SK-N-SH treated with all-trans-retinoic acid at 6 μM for 48 hours (cell line): Measurements from ENCODE around the gene SFMBT2.

Experiments
- ATAC-seq: fragments of 200-7000 bp; cut with Tn5 transposase; 3 replicates; pipeline ENCODE4 v1.9.1; 2020; ENCODE audit warnings: mild to moderate bottlenecking, moderate library complexity
- ARNTL ChIP-seq: fragments of 450-650 bp; formaldehyde crosslinking; IDR thresholded peaks from 2 replicates; pipeline ENCODE4 v1.5.0; 2020; ENCODE audit warnings: low read depth, mild to moderate bottlenecking, moderate library complexity, borderline replicate concordance
- BACH2 ChIP-seq: fragments of 250-450 bp; sonication (Bioruptor Pico); IDR thresholded peaks from 2 replicates; pipeline ENCODE4 v1.9.0; 2021; ENCODE audit warnings: mild to moderate bottlenecking, borderline replicate concordance
- CREB5 ChIP-seq: fragments of 250-450 bp; sonication (Bioruptor Pico); IDR thresholded peaks from 2 replicates; pipeline ENCODE4 v1.5.1; 2020; ENCODE audit warnings: low read depth, mild to moderate bottlenecking, moderate library complexity
- ESRRG ChIP-seq: fragments of 250-450 bp; sonication (Bioruptor Pico); IDR thresholded peaks from 2 replicates; pipeline ENCODE4 v1.6.1; 2021; ENCODE audit warnings: mild to moderate bottlenecking
- GLIS3 ChIP-seq: fragments of 250-450 bp; sonication (Bioruptor Pico); IDR thresholded peaks from 2 replicates; pipeline ENCODE4 v1.5.0; 2020; ENCODE audit warnings: mild to moderate bottlenecking, moderate library complexity
- ISL1 ChIP-seq: fragments of 250-450 bp; sonication (Bioruptor Pico); IDR thresholded peaks from 2 replicates; pipeline ENCODE4 v2.1.2; 2022; ENCODE audit warnings: mild to moderate bottlenecking, moderate library complexity
- POU6F1 ChIP-seq: fragments of 250-450 bp; sonication (Bioruptor Pico); IDR thresholded peaks from 2 replicates; pipeline ENCODE4 v1.8.0; 2021; ENCODE audit warnings: low read depth, mild to moderate bottlenecking, moderate library complexity, borderline replicate concordance
- PPARA ChIP-seq: fragments of 250-450 bp; sonication (Bioruptor Pico); IDR thresholded peaks from 2 replicates; pipeline ENCODE4 v1.5.0; 2020; ENCODE audit warnings: mild to moderate bottlenecking, borderline replicate concordance
- SNAI2 ChIP-seq: fragments of 250-450 bp; sonication (Bioruptor Pico); IDR thresholded peaks from 2 replicates; pipeline ENCODE4 v1.5.0; 2020; ENCODE audit warnings: mild to moderate bottlenecking, moderate library complexity
- TCF4 ChIP-seq: fragments of 250-450 bp; sonication (Bioruptor Pico); IDR thresholded peaks from 2 replicates; pipeline ENCODE4 v1.8.0; 2021; ENCODE audit warnings: mild to moderate bottlenecking, moderate library complexity, borderline replicate concordance
- TOX ChIP-seq: fragments of 250-450 bp; sonication (Bioruptor Pico); IDR thresholded peaks from 2 replicates; pipeline ENCODE4 v1.8.0; 2021; ENCODE audit warnings: mild to moderate bottlenecking, moderate library complexity, borderline replicate concordance
- TSHZ2 ChIP-seq: fragments of 250-450 bp; sonication (Bioruptor Pico); IDR thresholded peaks from 2 replicates; pipeline ENCODE4 v1.5.0; 2020; ENCODE audit warnings: mild to moderate bottlenecking, moderate library complexity
- ZC3H10 ChIP-seq: fragments of 250-450 bp; sonication (Bioruptor Pico); IDR thresholded peaks from 2 replicates; pipeline ENCODE4 v1.5.1; 2021; ENCODE audit warnings: mild to moderate bottlenecking, moderate library complexity
- ZFP3 ChIP-seq: fragments of 250-450 bp; sonication (Bioruptor Pico); IDR thresholded peaks from 2 replicates; pipeline ENCODE4 v1.5.0; 2020; ENCODE audit warnings: mild to moderate bottlenecking, moderate library complexity
- ZFP30 ChIP-seq: fragments of 450-650 bp; formaldehyde crosslinking; IDR thresholded peaks from 2 replicates; pipeline ENCODE4 v1.5.0; 2022; ENCODE audit warnings: mild to moderate bottlenecking, moderate library complexity
- ZNF70 ChIP-seq: fragments of 450-650 bp; formaldehyde crosslinking; IDR thresholded peaks from 2 replicates; pipeline ENCODE4 v1.5.0; 2020; ENCODE audit warnings: mild to moderate bottlenecking, moderate library complexity
- ZNF8 ChIP-seq: fragments of 450-650 bp; formaldehyde crosslinking; IDR thresholded peaks from 2 replicates; pipeline ENCODE4 v1.5.0; 2020; ENCODE audit warnings: mild to moderate bottlenecking, moderate library complexity
- TF ChIP-seq, protein P1 (sequence below): fragments of 250-450 bp; sonication (Bioruptor Pico); IDR thresholded peaks from 2 replicates; pipeline ENCODE4 v1.8.0; 2020; ENCODE audit warnings: mild to moderate bottlenecking, moderate library complexity, borderline replicate concordance
- TF ChIP-seq, protein P2 (sequence below): fragments of 250-450 bp; sonication (Bioruptor Pico); IDR thresholded peaks from 2 replicates; pipeline ENCODE4 v1.5.1; 2021; ENCODE audit warnings: mild to moderate bottlenecking, moderate library complexity

Gene SFMBT2

DNA sequence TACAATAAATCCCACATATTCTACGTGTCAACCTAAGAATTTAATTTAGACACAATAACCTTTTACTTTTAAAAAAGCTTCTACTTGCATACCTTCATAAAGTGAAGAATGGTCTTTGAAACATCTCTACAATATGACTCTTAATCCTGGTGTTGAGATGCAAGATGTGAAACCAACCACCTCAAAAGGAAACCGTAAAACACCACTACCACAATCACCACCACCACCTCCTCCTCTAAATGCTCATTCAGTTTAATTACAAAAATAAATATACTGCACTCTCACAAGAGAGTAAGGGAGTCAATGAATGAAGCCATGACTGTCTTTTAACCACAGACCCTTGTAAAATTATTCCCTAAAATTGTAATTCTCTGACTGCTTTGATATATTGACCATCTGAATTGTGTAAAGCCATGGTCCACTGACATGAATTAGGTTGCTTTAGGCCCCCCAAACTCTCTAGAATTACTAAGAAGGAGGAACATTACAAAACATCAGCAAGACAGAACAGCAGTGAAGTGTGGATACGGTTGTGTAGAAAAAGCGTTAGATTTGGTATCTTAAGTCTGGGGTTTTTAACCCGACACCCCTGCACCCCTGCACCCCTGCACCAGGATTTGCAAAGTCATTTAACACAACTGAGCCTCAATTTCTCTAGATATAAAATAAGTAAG, 171.4 kb downstream of the SFMBT2 start:
- TF ChIP-seq, protein P1, sequence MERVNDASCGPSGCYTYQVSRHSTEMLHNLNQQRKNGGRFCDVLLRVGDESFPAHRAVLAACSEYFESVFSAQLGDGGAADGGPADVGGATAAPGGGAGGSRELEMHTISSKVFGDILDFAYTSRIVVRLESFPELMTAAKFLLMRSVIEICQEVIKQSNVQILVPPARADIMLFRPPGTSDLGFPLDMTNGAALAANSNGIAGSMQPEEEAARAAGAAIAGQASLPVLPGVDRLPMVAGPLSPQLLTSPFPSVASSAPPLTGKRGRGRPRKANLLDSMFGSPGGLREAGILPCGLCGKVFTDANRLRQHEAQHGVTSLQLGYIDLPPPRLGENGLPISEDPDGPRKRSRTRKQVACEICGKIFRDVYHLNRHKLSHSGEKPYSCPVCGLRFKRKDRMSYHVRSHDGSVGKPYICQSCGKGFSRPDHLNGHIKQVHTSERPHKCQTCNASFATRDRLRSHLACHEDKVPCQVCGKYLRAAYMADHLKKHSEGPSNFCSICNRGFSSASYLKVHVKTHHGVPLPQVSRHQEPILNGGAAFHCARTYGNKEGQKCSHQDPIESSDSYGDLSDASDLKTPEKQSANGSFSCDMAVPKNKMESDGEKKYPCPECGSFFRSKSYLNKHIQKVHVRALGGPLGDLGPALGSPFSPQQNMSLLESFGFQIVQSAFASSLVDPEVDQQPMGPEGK (CRISPR knock-in tag): no peak
- TF ChIP-seq PPARA (CRISPR knock-in tag) (no peak), GLIS3 (CRISPR knock-in tag) (no peak), CREB5 (CRISPR knock-in tag) (no peak), ZC3H10 (CRISPR knock-in tag) (no peak), SNAI2 (CRISPR knock-in tag) (no peak), ZFP30 (CRISPR knock-in tag) (no peak)
- TF ChIP-seq, all 23 proteins: peak for 0
- no peak for ATAC-seq

DNA sequence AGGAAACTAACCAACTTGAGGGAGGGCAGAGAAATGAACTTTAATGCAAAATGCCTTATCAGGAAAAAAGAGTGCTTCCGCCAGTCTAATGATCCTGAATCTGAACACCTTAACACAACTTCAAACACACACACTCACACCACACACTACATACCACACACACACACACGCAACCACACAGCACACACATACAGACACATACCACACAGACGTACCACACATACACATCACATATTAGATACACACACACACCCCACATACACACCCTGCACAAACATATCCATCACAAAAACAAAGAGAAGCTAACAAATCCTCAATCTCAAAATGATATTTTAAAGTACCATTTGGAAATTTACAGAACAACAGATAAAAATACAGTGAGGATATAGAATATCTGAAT, 175.5 kb downstream of the SFMBT2 start:
- no peak for ATAC-seq
- TF ChIP-seq ISL1 (CRISPR knock-in tag) (no peak), TCF4 (CRISPR knock-in tag) (no peak), BACH2 (CRISPR knock-in tag) (no peak), ESRRG (CRISPR knock-in tag) (no peak), TSHZ2 (CRISPR knock-in tag) (no peak), ZFP30 (CRISPR knock-in tag) (no peak), ZNF8 (no peak), ARNTL (no peak), PPARA (CRISPR knock-in tag) (no peak), POU6F1 (CRISPR knock-in tag) (no peak), ZC3H10 (CRISPR knock-in tag) (no peak), SNAI2 (CRISPR knock-in tag) (no peak), TOX (CRISPR knock-in tag) (no peak), ZFP3 (CRISPR knock-in tag) (no peak), ZNF70 (CRISPR knock-in tag) (no peak)
- TF ChIP-seq, protein P2, sequence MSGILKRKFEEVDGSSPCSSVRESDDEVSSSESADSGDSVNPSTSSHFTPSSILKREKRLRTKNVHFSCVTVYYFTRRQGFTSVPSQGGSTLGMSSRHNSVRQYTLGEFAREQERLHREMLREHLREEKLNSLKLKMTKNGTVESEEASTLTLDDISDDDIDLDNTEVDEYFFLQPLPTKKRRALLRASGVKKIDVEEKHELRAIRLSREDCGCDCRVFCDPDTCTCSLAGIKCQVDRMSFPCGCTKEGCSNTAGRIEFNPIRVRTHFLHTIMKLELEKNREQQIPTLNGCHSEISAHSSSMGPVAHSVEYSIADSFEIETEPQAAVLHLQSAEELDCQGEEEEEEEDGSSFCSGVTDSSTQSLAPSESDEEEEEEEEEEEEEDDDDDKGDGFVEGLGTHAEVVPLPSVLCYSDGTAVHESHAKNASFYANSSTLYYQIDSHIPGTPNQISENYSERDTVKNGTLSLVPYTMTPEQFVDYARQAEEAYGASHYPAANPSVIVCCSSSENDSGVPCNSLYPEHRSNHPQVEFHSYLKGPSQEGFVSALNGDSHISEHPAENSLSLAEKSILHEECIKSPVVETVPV (CRISPR knock-in tag): no peak
- TF ChIP-seq, protein P1 (CRISPR knock-in tag): no peak
- TF ChIP-seq, all 23 proteins: peak for 0
